ENCODE measurements around the gene CAPZB.
A peak's percentile ranks its signal among the peaks of the same experiment; 100 is the strongest.
"Not testable (repeated sequence)": the region's sequence is repeated elsewhere in the genome, so short reads cannot be mapped to it uniquely, and the experiment has no call there.

Gene CAPZB

GRCh38 chr1:19499887-19500286, 14.5 kb upstream of the CAPZB start:
- DNase-seq (ENCODE audit: low read depth in 1 of 2, low spot score in 1 of 2): not testable (repeated sequence)

GRCh38 chr1:19497443-19497842, 12.1 kb upstream of the CAPZB start:
- not testable (repeated sequence) for DNase-seq (ENCODE audit: low read depth in 1 of 2, low spot score in 1 of 2)

- DNase-seq (ENCODE audit: low read depth in 1 of 2, low spot score in 1 of 2): no peak
These were observed 11.2 kb upstream of the CAPZB start for GRCh38 chr1:19496527-19496874.

GRCh38 chr1:19495799-19496526, 10.6 kb upstream of the CAPZB start:
- no peak for DNase-seq (ENCODE audit: low read depth in 1 of 2, low spot score in 1 of 2)

DNA sequence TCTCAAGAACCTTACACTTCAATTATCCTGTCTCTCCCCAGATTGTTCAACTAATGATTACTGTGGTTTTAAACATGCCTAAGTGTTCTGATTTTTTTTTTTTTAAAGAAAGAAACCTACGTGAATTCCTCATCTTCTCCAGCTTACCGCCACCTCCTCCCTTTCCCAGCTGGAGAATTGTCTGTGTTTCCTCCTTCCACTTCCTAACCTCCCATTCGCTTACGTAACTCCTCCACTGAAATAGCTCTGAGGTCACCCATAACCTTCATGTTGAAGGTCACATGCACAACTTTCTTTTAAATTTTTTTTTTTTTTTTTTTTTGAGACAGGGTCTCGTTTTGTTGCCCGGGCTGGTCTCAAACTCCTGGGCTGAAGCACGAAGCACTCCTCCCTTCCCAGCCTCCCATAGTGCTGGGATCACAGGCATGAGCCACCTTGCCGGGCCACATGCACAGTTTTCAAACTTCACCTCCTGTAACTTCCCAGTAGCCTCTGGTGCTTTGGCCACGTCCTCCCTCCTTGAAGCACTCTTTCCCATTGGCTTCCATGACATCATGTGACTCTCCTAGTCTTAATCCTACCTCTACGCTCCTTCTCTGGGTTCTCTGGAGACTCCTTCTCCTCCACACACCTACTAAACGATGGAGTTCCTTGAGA, 9.8 kb upstream of the CAPZB start:
- no peak for DNase-seq (ENCODE audit: low read depth in 1 of 2, low spot score in 1 of 2)

GRCh38 chr1:19493547-19493946, 8.2 kb upstream of the CAPZB start:
- no peak for DNase-seq (ENCODE audit: low read depth in 1 of 2, low spot score in 1 of 2)

DNA sequence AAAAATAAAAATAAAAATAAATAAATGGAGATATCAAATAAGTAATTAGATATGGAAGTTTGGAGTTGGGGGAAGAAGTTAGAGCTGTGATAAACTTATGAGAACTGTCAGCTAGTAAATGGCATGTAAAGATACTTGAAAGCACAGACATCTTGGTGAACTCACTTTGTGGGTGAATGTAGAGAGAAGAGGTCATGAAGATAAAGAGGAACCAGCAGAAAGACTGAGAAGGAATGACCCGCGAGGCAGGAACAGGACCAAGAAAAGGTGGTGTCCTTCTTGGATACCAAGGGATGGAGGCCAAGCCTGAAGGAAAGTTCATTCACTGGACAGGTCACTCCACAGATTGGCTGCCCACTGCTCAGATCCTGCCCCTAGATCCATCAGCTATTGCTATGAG, 4.7 kb upstream of the CAPZB start:
- DNase-seq (ENCODE audit: low read depth in 1 of 2, low spot score in 1 of 2): no peak

DNA sequence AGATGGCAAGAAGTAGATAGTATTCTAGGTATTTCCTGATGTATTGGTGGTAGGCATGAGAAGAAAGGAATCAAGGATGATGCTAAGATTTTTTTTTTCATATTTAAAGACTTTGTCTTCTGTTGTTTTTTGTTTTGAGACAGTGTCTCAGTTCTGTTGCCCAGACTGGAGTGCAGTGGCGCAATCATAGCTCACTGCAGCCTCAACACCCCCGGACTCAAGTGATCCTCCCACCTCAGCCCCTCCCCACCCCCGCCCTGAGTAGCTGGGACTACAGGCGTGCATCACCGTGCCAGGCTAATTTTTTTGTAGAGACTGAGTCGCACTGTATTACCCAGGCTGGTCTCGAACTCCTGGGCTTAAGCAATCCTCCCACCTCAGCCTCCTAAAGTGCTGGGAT, 2.8 kb upstream of the CAPZB start:
- no peak for DNase-seq (ENCODE audit: low read depth in 1 of 2, low spot score in 1 of 2)

- peak in 1 of 2 donors; percentile 28 for DNase-seq (ENCODE audit: low read depth in 1 of 2, low spot score in 1 of 2)
These were observed 459 bp downstream of the CAPZB start for GRCh38 chr1:19484798-19485361.

- no peak for DNase-seq (ENCODE audit: low read depth in 1 of 2, low spot score in 1 of 2)
These were observed 971 bp downstream of the CAPZB start for GRCh38 chr1:19484338-19484797.

DNA sequence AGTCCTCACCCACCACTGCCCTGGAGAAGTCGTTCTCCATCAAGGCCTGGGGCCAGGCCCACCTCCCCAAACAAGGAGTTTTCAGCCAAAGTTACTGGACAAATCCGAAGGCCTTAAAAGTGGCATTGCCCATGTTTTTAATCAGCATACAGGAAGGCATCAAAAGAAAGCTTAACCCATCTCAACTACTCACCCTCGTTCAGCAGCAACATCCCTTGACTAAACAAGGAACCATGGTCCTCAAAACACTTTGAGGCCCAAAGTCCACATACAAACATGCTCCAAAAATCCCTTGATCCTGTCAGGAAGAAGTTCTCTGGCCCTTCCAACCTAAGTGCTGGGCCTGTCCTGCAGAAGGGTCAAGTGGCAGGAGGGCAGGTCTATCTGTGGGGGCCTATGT, 1.6 kb downstream of the CAPZB start:
- no peak for DNase-seq (ENCODE audit: low read depth in 1 of 2, low spot score in 1 of 2)

DNA sequence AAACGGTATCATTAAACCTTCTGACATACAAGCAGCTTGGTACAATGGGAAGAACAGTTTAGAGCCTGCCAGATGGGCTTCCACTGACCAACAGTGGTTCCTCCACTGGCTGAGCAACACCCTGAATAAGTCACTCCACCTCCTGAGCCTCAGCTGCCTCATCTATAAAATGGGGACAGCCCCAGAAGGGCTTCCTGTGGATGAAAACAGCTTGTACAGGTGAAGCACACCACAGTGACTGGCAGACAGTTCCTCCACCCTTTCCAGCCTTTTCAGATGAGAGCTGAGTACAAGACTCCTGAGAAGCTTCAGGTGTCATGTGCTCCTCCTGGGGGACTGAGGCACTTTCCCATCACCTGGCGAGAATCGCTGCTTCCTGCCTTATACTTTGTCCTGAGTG, 2.1 kb downstream of the CAPZB start:
- no peak for DNase-seq (ENCODE audit: low read depth in 1 of 2, low spot score in 1 of 2)

GRCh38 chr1:19481826-19482398, 3.4 kb downstream of the CAPZB start:
- DNase-seq (ENCODE audit: low read depth in 1 of 2, low spot score in 1 of 2): no peak

- DNase-seq (ENCODE audit: low read depth in 1 of 2, low spot score in 1 of 2): no peak
These were observed 5.1 kb downstream of the CAPZB start for GRCh38 chr1:19480282-19480681.

DNA sequence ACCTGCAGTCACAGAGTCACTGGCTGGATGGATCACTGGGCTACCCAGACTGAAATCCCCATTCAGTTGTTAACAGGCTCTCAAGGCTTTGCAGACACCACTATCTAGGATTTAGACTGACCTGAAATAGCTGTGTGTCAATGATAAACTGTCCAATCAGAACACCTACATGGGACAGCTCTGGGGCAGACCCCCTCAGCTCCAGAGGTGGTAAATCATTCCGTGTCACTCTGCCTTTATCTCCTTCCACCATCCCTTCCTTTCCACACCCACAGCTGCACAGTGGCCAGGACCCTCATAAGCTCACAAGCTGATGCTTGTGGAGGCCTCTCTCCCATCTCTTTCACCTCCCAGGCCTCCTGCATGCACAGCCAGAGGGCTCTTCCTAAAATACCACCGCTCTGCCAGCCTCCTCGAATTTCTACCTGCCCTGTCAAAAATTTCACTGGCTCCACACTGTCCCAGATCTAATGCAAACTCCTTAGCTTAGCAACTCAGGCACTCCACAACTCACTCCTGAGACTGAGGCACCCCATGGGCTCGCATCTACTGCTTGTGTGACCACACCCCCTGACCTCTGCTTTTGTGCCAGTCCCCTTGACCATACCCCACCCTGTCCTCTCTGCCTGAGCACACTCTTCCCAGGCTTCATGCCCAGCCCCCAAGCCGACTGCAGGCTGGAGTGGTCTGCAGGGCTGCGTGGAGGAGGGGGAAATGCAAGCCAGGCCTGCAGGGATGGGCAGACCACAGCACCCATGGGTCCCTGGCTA, 5.8 kb downstream of the CAPZB start:
- DNase-seq (ENCODE audit: low read depth in 1 of 2, low spot score in 1 of 2): no peak

DNA sequence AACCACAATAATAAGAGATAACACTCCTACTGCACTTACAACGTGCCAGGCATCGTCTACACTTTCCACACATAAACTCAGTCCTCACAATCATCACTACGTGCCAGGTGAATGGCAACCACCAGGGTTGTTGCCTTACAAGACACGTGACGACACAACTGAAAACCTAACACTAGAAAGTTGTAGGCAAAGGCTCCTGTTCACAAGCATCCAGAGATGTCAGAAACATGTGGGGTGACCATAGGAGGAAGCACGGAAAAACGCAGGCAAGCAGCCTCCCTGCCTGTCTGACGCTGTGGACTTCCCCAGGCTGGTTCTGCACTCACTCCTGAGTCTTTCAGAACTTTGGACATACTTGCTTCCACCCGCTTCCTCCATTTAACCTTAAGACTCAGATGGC, 7.0 kb downstream of the CAPZB start:
- DNase-seq (ENCODE audit: low read depth in 1 of 2, low spot score in 1 of 2): no peak

DNA sequence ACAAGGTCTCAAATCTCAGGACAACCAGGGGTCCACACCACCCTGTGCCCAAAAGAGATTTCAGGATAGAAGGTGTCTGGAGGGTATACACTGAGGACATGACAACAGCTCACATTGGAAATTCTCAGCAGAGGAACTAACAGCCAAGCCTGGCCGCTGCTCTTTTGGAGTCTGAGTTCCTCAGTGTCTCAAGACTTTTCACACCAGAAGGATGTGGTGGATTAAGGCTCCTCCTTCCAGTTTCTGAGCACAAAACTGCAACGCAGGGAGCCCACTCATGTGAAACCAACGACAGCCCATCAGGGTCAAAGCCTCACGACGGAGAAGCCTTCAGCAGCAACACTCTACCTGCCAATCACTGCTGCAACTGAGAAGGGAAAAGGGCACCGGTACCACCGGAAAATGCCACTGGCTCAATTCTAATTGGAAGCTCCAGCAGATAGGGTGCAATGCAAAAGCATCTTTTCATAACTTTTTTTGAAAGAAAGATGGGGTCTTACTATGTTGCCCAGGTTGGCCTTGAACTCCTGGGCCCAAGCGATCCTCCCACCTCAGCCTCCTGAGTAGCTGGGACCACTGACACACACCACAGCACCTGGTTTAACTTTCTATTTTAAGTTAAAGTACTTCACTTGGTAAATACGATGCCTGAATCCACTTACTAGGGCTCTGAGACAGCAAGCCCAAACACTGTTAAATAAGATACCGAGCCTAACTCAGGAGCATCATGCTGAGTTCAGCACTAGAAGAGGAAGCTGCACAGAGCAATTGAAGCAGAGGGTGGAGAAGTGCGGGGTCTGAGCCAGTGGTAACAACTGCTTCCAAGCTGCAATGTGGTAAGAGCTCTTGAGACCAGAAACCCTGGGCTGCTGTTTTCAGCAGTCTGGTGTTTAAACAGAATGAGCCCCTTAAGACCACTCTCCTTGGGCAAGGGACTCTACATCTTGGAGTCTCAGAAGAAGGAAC, 7.8 kb downstream of the CAPZB start:
- no peak for DNase-seq (ENCODE audit: low read depth in 1 of 2, low spot score in 1 of 2)

DNA sequence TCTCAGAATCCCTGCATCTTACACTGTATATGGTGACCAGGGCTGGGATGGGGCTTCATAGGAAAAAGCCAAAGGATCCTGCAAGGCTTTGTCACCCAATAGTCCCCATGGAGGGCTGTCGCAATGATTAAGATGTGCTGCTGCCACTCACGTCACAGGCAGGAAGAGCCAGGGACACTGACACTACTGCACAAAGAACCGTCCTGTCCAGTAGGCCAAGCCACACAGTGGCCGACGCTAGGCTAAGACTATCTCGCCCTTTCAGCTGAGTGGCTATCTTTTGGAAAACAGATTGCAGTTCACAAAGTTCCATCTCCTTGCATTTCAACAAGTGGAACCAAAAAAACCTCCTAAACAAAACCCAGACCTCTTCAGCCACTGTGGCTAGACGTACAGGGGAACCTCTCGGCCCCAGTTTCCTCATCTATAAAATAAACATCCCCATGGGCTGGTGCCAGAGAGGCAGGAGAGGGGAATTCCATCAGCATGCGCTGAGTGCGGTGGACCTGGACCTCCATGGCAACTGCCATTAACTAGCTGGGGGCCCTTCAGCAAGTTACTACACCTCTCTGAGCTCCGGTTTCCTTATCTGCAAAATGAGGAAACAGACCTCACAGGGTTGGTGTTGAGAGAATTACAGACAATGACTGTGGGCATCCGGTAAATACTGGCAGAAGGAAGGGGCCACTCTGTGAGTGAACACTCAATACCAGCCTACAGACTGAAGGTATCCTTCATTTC, 8.7 kb downstream of the CAPZB start:
- DNase-seq (ENCODE audit: low read depth in 1 of 2, low spot score in 1 of 2): no peak

DNA sequence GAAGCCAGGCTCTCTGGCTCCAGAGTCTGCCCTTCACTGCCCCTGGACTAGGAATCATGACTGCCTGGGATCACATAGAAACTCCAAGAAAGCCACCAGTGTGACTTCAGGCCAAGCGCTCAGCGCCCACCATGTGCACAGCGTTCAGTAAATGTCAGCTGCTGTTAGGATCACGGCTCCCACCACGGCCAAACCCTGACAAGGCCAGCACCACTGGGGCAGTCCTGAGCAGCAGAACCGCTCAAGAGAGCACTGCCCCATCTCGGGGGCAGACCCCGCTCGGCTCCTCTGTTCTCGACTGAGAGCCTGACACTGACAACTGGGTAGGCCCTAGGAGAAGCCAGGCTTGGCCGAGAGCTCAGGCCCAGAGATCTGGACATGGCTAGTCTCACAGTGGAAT, 10.0 kb downstream of the CAPZB start:
- no peak for DNase-seq (ENCODE audit: low read depth in 1 of 2, low spot score in 1 of 2)

GRCh38 chr1:19472174-19472573, 13.2 kb downstream of the CAPZB start:
- DNase-seq (ENCODE audit: low read depth in 1 of 2, low spot score in 1 of 2): no peak
